ENCODE measurements around the gene LBHD1. TPM values are rescaled to one million over a fixed set of nuclear protein-coding genes. Genes with fewer than 3 reads are reported as not detected.

Gene LBHD1
- total RNA-seq: 2.8 to 8.3 TPM (median 4.2 TPM) in 3 replicates
- long read RNA-seq, partial matches to known transcripts: 0 of 5 reads
- long read RNA-seq, other reads (novel, unspliced or antisense): 2 of 5 reads

- no peak for DNase-seq (ENCODE audit: low spot score)
- Mint-ChIP-seq H3K9me3 (ENCODE audit: low read depth) (no peaks in the 10 kb centered on the region), H3K27ac (ENCODE audit: unreplicated experiment) (peak within 1 kb of the TSS; percentile 94)
Observed at GRCh38 chr11:62671608-62672389, at the start of gene LBHD1, which contains the start of gene UQCC3. TSS of gene LBHD1 (minus strand) at chr11:62672267. CDS start at chr11:62670031, 2,236 bp downstream. TSS of gene UQCC3 (plus strand) at chr11:62671673. CDS start at chr11:62671746, 73 bp downstream.

GRCh38 chr11:62719302-62719978, 47.4 kb upstream of the LBHD1 start:
- TF ChIP-seq CTCF (IDR thresholded peaks at IDR 0.05): no peak
- no peak overlapping the region for H3K4me3 Mint-ChIP-seq (ENCODE audit: unreplicated experiment)
- no peaks in the 10 kb centered on the region for H3K27me3 Mint-ChIP-seq (ENCODE audit: low read depth)
- H3K27ac Mint-ChIP-seq (ENCODE audit: unreplicated experiment): peak overlapping the region; percentile 59
- DNase-seq (ENCODE audit: low spot score): no peak
- no peaks in the 10 kb centered on the region for H3K9me3 Mint-ChIP-seq (ENCODE audit: low read depth)
- peaks cover 61% of the 10 kb centered on the region for H3K36me3 Mint-ChIP-seq (ENCODE audit: low read depth)
- H3K4me1 Mint-ChIP-seq (ENCODE audit: low read depth): peaks cover 26% of the 10 kb centered on the region

More at GRCh38 chr11:62671608-62672389, at the start of gene LBHD1, which contains the start of gene UQCC3:
- no peaks in the 10 kb centered on the region for H3K27me3 Mint-ChIP-seq (ENCODE audit: low read depth)
- H3K36me3 Mint-ChIP-seq (ENCODE audit: low read depth): peaks cover 7% of the 10 kb centered on the region
- peak; percentile 19 for TF ChIP-seq CTCF (IDR thresholded peaks at IDR 0.05)
- H3K4me3 Mint-ChIP-seq (ENCODE audit: unreplicated experiment): peak within 1 kb of the TSS; percentile 95
- peaks cover 37% of the 10 kb centered on the region for H3K4me1 Mint-ChIP-seq (ENCODE audit: low read depth)

DNA sequence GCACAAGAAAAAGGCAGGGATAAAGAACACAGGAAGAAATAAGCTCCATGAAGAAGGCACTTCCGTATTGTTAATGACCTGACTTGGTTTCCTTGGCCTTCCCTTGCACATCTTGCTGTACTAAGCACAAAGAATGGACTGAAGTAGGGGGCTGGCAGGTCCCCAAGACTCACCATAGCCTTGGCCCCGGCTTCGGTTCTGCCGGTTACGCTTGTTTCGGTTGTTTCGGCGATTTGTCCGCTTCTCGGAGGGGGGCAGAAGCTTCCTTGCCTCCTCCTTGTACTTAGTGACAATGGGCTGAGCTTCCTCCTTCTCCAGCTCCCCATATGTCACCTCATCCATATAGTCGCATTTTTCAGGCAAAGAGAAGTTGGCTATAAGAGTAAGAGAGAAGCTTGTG, 44.7 kb upstream of the LBHD1 start:
- Mint-ChIP-seq H3K4me3 (ENCODE audit: unreplicated experiment) (no peak overlapping the region), H3K36me3 (ENCODE audit: low read depth) (peaks cover 54% of the 10 kb centered on the region), H3K4me1 (ENCODE audit: low read depth) (peaks cover 10% of the 10 kb centered on the region), H3K27me3 (ENCODE audit: low read depth) (no peaks in the 10 kb centered on the region), H3K27ac (ENCODE audit: unreplicated experiment) (no peak overlapping the region), H3K9me3 (ENCODE audit: low read depth) (no peaks in the 10 kb centered on the region)
- TF ChIP-seq CTCF (IDR thresholded peaks at IDR 0.05): no peak
- peak; percentile 58 for DNase-seq (ENCODE audit: low spot score)

GRCh38 chr11:62716206-62716605, 44.1 kb upstream of the LBHD1 start:
- peaks cover 8% of the 10 kb centered on the region for H3K4me1 Mint-ChIP-seq (ENCODE audit: low read depth)
- no peaks in the 10 kb centered on the region for H3K27me3 Mint-ChIP-seq (ENCODE audit: low read depth)
- no peaks in the 10 kb centered on the region for H3K9me3 Mint-ChIP-seq (ENCODE audit: low read depth)
- no peak overlapping the region for H3K27ac Mint-ChIP-seq (ENCODE audit: unreplicated experiment)
- H3K36me3 Mint-ChIP-seq (ENCODE audit: low read depth): peaks cover 49% of the 10 kb centered on the region
- DNase-seq (ENCODE audit: low spot score): no peak
- no peak for TF ChIP-seq CTCF (IDR thresholded peaks at IDR 0.05)
- no peak overlapping the region for H3K4me3 Mint-ChIP-seq (ENCODE audit: unreplicated experiment)
